Mesendoderm (in vitro differentiated cells): ENCODE results near the gene DUSP1.

Source experiments
- DNase-seq: peaks from one replicate; pipeline ENCODE4 v3.0.0; 2013
- H2AK5ac ChIP-seq: 2 replicates; pipeline ENCODE4 v1.6.1; 2013; ENCODE audit warnings: low read length, inconsistent platforms
- H2BK120ac ChIP-seq: 2 replicates; pipeline ENCODE4 v1.6.1; 2013; ENCODE audit warnings: low read depth, mild to moderate bottlenecking, low read length, moderate library complexity, mixed read lengths
- H2BK15ac ChIP-seq: replicated peaks from 2 replicates; pipeline ENCODE4 v1.6.1; 2013; ENCODE audit warnings: low read depth, mild to moderate bottlenecking, moderate library complexity
- H2BK5ac ChIP-seq: 2 replicates; pipeline ENCODE4 v1.6.1; 2013; ENCODE audit warnings: low read length, inconsistent platforms
- H3K18ac ChIP-seq: 2 replicates; pipeline ENCODE4 v1.6.1; 2013; ENCODE audit warnings: mild to moderate bottlenecking, low read length, mixed read lengths
- H3K23ac ChIP-seq: one replicate; pipeline ENCODE4 v1.6.1; 2013; ENCODE audit warnings: low read length
- H3K27ac ChIP-seq: 2 replicates; pipeline ENCODE4 v1.5.1; 2013; ENCODE audit warnings: low read depth, mild to moderate bottlenecking, inconsistent platforms, low read length, moderate library complexity
- H3K27me3 ChIP-seq: 2 replicates; pipeline ENCODE4 v1.6.1; 2013; ENCODE audit warnings: low read length, control low read depth, mild to moderate bottlenecking, inconsistent platforms; ENCODE audit not compliant: insufficient read depth, poor library complexity
- H3K36me3 ChIP-seq: 2 replicates; pipeline ENCODE4 v1.6.1; 2013; ENCODE audit warnings: low read length, inconsistent platforms; ENCODE audit not compliant: control insufficient read depth, insufficient read depth
- H3K4ac ChIP-seq: one replicate; pipeline ENCODE4 v1.6.1; 2013; ENCODE audit warnings: low read depth, mild to moderate bottlenecking, low read length, moderate library complexity
- H3K4me1 ChIP-seq: 2 replicates; pipeline ENCODE4 v1.6.1; 2013; ENCODE audit warnings: low read depth, low read length, inconsistent platforms; ENCODE audit not compliant: control insufficient read depth
- H3K4me2 ChIP-seq: 2 replicates; pipeline ENCODE4 v1.6.1; 2013; ENCODE audit warnings: low read length
- H3K4me3 ChIP-seq: 2 replicates; pipeline ENCODE4 v1.5.1; 2013; ENCODE audit warnings: mild to moderate bottlenecking, low read length
- H3K56ac ChIP-seq: one replicate; pipeline ENCODE4 v1.6.1; 2013; ENCODE audit warnings: low read length
- H3K79me1 ChIP-seq: 2 replicates; pipeline ENCODE4 v1.6.1; 2013; ENCODE audit warnings: low read length, inconsistent platforms
- H3K79me2 ChIP-seq: 2 replicates; pipeline ENCODE4 v1.6.1; 2013; ENCODE audit warnings: mild to moderate bottlenecking, low read length; ENCODE audit not compliant: control insufficient read depth, insufficient read depth
- H3K9ac ChIP-seq: 2 replicates; pipeline ENCODE4 v1.6.1; 2013; ENCODE audit warnings: low read length, inconsistent platforms
- H4K5ac ChIP-seq: one replicate; pipeline ENCODE4 v1.6.1; 2013; ENCODE audit warnings: low read length
- H4K8ac ChIP-seq: one replicate; pipeline ENCODE4 v1.6.1; 2013; ENCODE audit warnings: low read depth, mild to moderate bottlenecking, control low read depth, low read length, moderate library complexity
- WGBS: extraction: QIAGEN DNeasy Blood & Tissue Kit; methylation state at CpG from one replicate; pipeline ENCODE4 v1.1.7; 2013; ENCODE audit warnings: low lambda C conversion rate, missing lambda C conversion rate; ENCODE audit not compliant: insufficient coverage; ENCODE audit errors: extremely low coverage; 5-methylcytosine and 5-hydroxymethylcytosine counted together

The DUSP1 gene

GRCh38 chr5:172735141-172735831 lies 35.7 kb downstream of the DUSP1 start:
- Histone ChIP-seq H3K56ac (no peak overlapping the region), H3K9ac (no peak overlapping the region), H3K4me1 (no peaks in the 10 kb centered on the region), H2AK5ac (no peak overlapping the region), H3K79me2 (no peaks in the 10 kb centered on the region), H3K4ac (no peak overlapping the region), H3K27me3 (no peaks in the 10 kb centered on the region), H2BK15ac (no peak overlapping the region), H4K8ac (no peak overlapping the region), H2BK5ac (no peak overlapping the region), H3K27ac (no peak overlapping the region), H3K36me3 (no peaks in the 10 kb centered on the region), H3K18ac (no peak overlapping the region), H3K4me2 (no peak overlapping the region), H3K79me1 (no peaks in the 10 kb centered on the region), H2BK120ac (no peak overlapping the region), H3K4me3 (no peak overlapping the region), H3K23ac (no peak overlapping the region), H4K5ac (no peak overlapping the region)
- no CpG with 5 or more reads among the region's 12 CpGs for WGBS
- DNase-seq: no peak

- H3K79me1 ChIP-seq: no peaks in the 10 kb centered on the region
- no peak overlapping the region for H3K4me2 ChIP-seq
- H3K36me3 ChIP-seq: no peaks in the 10 kb centered on the region
- H3K56ac ChIP-seq: no peak overlapping the region
- H3K9ac ChIP-seq: no peak overlapping the region
- H4K5ac ChIP-seq: no peak overlapping the region
- no peak overlapping the region for H2BK5ac ChIP-seq
- no peak overlapping the region for H3K18ac ChIP-seq
- H2BK15ac ChIP-seq: no peak overlapping the region
- H3K4ac ChIP-seq: no peak overlapping the region
- WGBS: no CpG with 5 or more reads among the region's 4 CpGs
- H3K27me3 ChIP-seq: no peaks in the 10 kb centered on the region
- H3K4me1 ChIP-seq: no peaks in the 10 kb centered on the region
- no peak for DNase-seq
- no peak overlapping the region for H3K4me3 ChIP-seq
- no peak overlapping the region for H3K23ac ChIP-seq
- H2AK5ac ChIP-seq: no peak overlapping the region
- H3K79me2 ChIP-seq: no peaks in the 10 kb centered on the region
- no peak overlapping the region for H3K27ac ChIP-seq
- no peak overlapping the region for H2BK120ac ChIP-seq
- no peak overlapping the region for H4K8ac ChIP-seq
Observed at GRCh38 chr5:172733974-172734346, 37.0 kb downstream of the DUSP1 start.

GRCh38 chr5:172733131-172733973 lies 37.6 kb downstream of the DUSP1 start:
- no peaks in the 10 kb centered on the region for H3K4me1 ChIP-seq
- no peaks in the 10 kb centered on the region for H3K36me3 ChIP-seq
- no peaks in the 10 kb centered on the region for H3K79me1 ChIP-seq
- no peak overlapping the region for H3K9ac ChIP-seq
- H3K4me2 ChIP-seq: no peak overlapping the region
- no peak overlapping the region for H2BK5ac ChIP-seq
- no CpG with 5 or more reads among the region's 17 CpGs for WGBS
- no peaks in the 10 kb centered on the region for H3K27me3 ChIP-seq
- H2BK15ac ChIP-seq: no peak overlapping the region
- no peak overlapping the region for H4K8ac ChIP-seq
- no peak overlapping the region for H3K23ac ChIP-seq
- no peak overlapping the region for H3K18ac ChIP-seq
- no peak overlapping the region for H2BK120ac ChIP-seq
- no peak overlapping the region for H3K4ac ChIP-seq
- H4K5ac ChIP-seq: no peak overlapping the region
- H3K56ac ChIP-seq: peak overlapping the region; percentile 8
- DNase-seq: peak; percentile 50
- H3K27ac ChIP-seq: no peak overlapping the region
- H3K79me2 ChIP-seq: no peaks in the 10 kb centered on the region
- H2AK5ac ChIP-seq: no peak overlapping the region
- no peak overlapping the region for H3K4me3 ChIP-seq

GRCh38 chr5:172732201-172732865 lies 38.7 kb downstream of the DUSP1 start:
- H2BK15ac ChIP-seq: no peak overlapping the region
- no peak overlapping the region for H2AK5ac ChIP-seq
- no peak overlapping the region for H3K56ac ChIP-seq
- no CpG with 5 or more reads among the region's 14 CpGs for WGBS
- H3K18ac ChIP-seq: no peak overlapping the region
- no peaks in the 10 kb centered on the region for H3K79me1 ChIP-seq
- no peaks in the 10 kb centered on the region for H3K79me2 ChIP-seq
- no peak overlapping the region for H3K4me2 ChIP-seq
- H3K4ac ChIP-seq: no peak overlapping the region
- H2BK120ac ChIP-seq: no peak overlapping the region
- no peaks in the 10 kb centered on the region for H3K4me1 ChIP-seq
- no peak overlapping the region for H3K27ac ChIP-seq
- no peaks in the 10 kb centered on the region for H3K27me3 ChIP-seq
- H4K8ac ChIP-seq: no peak overlapping the region
- H3K4me3 ChIP-seq: no peak overlapping the region
- no peak overlapping the region for H2BK5ac ChIP-seq
- H3K9ac ChIP-seq: no peak overlapping the region
- H3K23ac ChIP-seq: no peak overlapping the region
- H4K5ac ChIP-seq: no peak overlapping the region
- DNase-seq: no peak
- no peaks in the 10 kb centered on the region for H3K36me3 ChIP-seq

DNA sequence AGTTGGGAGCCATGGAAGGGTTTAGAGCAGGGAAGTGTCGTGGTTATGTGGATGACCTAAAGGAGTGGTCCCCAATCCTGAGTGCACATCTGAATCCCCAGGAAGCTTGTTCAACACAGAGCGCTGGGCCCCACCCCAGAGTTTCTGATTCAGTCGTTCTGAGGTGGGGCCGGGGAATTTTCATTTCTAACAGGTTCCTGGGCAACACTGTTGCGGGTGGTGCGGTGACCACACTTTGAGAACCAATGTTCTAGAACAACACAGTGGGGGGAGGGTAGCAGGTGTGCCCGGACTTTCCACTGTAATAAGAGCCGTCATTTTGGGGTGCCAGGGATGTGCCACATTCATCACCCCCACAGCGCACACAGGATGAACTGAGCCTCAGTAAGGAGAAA lies 39.3 kb downstream of the DUSP1 start:
- no peak overlapping the region for H2BK15ac ChIP-seq
- no peak overlapping the region for H3K4me3 ChIP-seq
- H3K56ac ChIP-seq: no peak overlapping the region
- H4K8ac ChIP-seq: no peak overlapping the region
- H3K4ac ChIP-seq: no peak overlapping the region
- H3K79me2 ChIP-seq: no peaks in the 10 kb centered on the region
- H3K23ac ChIP-seq: no peak overlapping the region
- no peak overlapping the region for H3K4me2 ChIP-seq
- no peak overlapping the region for H4K5ac ChIP-seq
- H3K4me1 ChIP-seq: no peaks in the 10 kb centered on the region
- H3K36me3 ChIP-seq: no peaks in the 10 kb centered on the region
- WGBS: no CpG with 5 or more reads among the region's 9 CpGs
- H2BK120ac ChIP-seq: no peak overlapping the region
- no peak overlapping the region for H3K9ac ChIP-seq
- no peak overlapping the region for H3K27ac ChIP-seq
- no peak overlapping the region for H3K18ac ChIP-seq
- H2BK5ac ChIP-seq: no peak overlapping the region
- H3K79me1 ChIP-seq: no peaks in the 10 kb centered on the region
- H3K27me3 ChIP-seq: no peaks in the 10 kb centered on the region
- no peak overlapping the region for H2AK5ac ChIP-seq
- DNase-seq: no peak
